Measurements from ENCODE around the gene ALG12.
A peak's percentile ranks its signal among the peaks of the same experiment; 100 is the strongest.

ALG12 gene

DNA sequence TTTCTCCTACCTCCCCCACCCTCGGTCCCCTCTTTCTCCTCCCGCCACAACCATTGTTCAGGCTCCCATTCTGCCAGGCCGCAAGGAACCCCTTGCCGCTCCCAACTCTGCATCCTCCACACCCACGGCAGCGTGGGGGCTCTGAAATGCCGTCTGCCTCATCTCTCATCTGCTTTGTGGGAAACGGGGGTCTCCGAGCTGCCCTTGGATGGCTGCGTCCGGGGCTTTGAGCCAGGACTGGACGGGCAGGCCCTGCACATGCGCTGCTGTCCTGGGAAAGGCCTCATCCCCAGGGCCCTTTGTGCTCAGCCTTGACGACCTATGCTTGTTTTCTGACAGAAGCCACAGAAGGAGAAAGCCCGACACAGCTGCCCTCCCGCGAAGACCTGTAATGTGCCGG, 8.7 kb upstream of the ALG12 start:
- TF ChIP-seq, protein P1, sequence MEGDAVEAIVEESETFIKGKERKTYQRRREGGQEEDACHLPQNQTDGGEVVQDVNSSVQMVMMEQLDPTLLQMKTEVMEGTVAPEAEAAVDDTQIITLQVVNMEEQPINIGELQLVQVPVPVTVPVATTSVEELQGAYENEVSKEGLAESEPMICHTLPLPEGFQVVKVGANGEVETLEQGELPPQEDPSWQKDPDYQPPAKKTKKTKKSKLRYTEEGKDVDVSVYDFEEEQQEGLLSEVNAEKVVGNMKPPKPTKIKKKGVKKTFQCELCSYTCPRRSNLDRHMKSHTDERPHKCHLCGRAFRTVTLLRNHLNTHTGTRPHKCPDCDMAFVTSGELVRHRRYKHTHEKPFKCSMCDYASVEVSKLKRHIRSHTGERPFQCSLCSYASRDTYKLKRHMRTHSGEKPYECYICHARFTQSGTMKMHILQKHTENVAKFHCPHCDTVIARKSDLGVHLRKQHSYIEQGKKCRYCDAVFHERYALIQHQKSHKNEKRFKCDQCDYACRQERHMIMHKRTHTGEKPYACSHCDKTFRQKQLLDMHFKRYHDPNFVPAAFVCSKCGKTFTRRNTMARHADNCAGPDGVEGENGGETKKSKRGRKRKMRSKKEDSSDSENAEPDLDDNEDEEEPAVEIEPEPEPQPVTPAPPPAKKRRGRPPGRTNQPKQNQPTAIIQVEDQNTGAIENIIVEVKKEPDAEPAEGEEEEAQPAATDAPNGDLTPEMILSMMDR (IDR thresholded peaks at IDR 0.05; ENCODE audit: low read depth, low read length), result no peak

DNA sequence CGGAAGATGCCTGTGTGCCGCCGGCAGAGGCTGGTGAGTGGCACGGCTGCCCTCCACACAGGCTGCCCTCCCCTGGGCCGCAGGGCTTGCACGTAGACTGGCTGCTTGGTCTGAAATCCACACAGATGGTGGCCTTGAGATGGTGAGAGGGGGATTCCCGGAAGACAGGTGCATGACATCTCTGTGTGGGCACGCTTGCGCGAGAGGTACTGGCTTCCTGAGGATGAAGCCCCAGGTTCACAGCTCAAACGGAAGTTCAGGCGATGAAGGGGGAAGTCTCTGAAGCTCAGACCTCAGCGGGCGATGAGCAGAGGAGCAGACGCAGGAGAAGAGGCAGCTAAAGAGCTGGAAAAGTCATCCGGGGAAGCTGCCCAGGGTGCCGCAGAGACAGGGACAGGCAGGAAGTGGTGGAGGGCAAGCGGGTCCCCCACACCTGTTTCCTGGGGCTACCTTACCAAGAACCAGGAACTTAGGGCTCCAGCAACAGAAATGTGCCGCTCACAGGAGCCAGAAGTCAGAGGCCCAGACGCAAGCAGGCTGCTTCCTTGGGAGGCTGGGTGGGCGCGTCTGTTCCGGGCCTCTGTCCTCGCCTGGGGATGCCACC, 7.4 kb upstream of the ALG12 start:
- TF ChIP-seq, protein P1 (IDR thresholded peaks at IDR 0.05; ENCODE audit: low read depth, low read length), result no peak
- no peak overlapping the region for H3K4me3 ChIP-seq (ENCODE audit: low read depth, low read length)

More for the DNA sequence above, 8.7 kb upstream of the ALG12 start:
- H3K4me3 ChIP-seq (ENCODE audit: low read depth, low read length), result no peak overlapping the region

DNA sequence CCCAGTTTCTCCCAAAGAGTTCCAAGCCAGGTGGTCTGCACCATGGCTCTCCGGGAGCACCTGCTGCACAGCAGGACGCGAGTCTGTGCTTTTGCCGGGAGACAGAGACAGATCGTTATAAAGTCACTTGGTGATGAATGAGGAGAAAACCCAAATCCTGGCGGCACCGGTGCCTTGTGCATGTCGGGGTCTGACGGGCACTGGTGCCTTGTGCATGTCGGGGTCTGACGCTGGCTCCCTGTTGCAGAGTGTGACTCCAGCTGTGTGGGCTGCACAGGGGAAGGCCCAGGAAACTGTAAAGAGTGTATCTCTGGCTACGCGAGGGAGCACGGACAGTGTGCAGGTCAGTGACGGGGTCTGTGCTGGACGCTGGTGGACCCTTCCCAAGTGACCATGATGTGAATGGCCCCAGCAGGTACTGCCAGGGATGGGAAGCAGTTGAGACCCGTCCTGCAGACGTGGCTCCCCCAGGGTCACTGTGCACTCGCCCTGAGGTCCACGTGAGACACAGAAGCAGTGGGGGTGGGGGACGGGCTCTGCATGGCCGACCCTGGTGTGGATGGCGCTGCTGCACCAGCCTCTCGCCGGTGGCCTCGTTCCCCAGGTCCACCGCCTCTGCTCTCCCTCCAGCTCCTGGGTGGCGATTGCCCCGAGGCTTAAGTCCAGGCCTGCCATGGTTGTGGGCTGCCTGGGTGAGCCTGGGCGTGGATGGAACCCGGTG, 6.0 kb upstream of the ALG12 start:
- H3K4me3 ChIP-seq (ENCODE audit: low read depth, low read length), result no peak overlapping the region
- TF ChIP-seq, protein P1 (IDR thresholded peaks at IDR 0.05; ENCODE audit: low read depth, low read length), result no peak

DNA sequence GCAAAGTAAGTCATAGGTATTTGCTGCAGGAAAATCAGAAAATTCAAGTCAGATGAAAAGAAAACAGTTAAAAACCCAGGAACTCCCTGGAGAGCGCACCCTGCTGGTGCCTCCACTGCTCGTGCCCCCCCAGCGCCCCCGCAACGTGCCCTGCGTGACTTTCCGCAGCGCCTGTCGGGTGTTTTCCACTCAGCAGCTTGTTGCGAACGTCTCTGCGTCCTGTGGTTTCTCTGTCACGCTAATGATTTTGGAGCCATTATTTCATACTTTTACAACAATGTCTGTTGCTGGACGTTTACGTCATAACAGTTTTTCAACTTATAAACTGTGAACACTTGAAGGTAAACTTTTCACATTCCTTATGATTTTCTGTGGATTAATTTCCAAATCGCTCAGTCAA, 5.2 kb upstream of the ALG12 start:
- H3K4me3 ChIP-seq (ENCODE audit: low read depth, low read length), result no peak overlapping the region
- TF ChIP-seq, protein P1 (IDR thresholded peaks at IDR 0.05; ENCODE audit: low read depth, low read length), result peak; percentile 49; the same call in 1 of the 2 replicates

DNA sequence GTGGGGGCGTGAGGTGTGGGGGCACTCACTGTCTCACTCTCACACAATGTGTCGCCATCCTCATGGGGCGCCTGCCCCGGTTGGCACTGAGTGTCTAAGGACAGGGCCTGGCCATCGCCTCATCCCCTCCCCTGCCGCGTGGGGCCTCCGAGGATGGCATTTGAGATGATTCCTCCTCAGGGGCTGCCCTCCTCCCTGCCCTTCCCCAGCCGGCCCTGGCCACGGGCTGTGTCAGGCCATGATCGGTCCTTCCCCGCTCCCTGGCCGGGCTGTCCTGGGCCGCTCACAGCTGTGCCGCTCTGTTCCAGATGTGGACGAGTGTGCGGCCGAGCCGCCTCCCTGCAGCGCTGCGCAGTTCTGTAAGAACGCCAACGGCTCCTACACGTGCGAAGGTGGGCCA, 4.7 kb upstream of the ALG12 start:
- TF ChIP-seq, protein P1 (IDR thresholded peaks at IDR 0.05; ENCODE audit: low read depth, low read length), result no peak
- no peak overlapping the region for H3K4me3 ChIP-seq (ENCODE audit: low read depth, low read length)

DNA sequence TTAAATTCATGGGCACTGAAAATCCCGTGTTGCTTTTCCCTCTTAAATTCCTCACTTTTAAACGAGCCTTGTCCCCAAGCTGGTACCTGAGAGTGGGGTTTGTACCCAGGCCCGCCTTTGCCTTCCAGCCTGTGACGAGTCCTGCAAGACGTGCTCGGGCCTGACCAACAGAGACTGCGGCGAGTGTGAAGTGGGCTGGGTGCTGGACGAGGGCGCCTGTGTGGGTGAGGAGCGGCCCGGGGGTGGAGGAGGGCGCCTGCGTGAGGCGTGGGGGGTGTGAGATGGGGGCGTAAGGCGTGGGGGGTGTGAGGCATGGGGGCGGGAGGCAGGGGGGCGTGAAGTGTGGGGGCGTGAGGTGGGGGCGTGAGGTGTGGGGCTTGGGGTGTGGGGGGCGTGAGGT, 4.2 kb upstream of the ALG12 start:
- TF ChIP-seq, protein P1 (IDR thresholded peaks at IDR 0.05; ENCODE audit: low read depth, low read length), result no peak
- H3K4me3 ChIP-seq (ENCODE audit: low read depth, low read length), result no peak overlapping the region

DNA sequence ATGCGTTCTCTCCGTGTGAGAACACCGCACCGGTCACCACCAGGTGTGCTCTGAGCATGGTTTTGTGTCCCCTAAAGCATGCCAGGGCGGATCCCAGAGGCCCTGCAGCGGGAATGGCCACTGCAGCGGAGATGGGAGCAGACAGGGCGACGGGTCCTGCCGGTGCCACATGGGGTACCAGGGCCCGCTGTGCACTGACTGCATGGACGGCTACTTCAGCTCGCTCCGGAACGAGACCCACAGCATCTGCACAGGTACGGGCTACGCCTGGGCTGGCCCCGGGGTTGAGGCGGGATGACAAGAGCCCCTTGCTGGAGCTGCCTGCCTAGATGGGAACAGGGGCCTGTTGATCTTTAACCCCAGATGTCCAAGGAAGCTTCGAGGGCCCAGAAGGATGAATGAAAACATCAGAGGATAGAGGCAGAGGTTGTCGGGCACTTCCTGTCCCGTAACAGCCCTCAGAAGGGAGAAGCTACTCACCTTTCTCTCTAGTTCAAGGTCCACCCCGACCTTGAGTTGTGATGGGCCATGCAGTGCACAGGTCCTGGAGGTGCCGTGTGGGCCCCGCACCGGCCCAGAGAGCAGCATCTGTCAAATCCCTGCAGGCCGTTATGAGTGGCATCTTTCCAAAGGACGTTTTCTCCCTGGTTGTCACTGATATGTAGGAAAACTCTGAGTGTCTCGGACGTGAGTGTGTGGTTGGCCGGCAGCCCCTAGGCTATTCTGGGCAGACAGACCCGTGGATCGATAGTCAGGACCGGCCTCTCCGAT, 3.5 kb upstream of the ALG12 start:
- TF ChIP-seq, protein P1 (IDR thresholded peaks at IDR 0.05; ENCODE audit: low read depth, low read length), result no peak
- no peak overlapping the region for H3K4me3 ChIP-seq (ENCODE audit: low read depth, low read length)

Measured in WI38 (cell line).